ENCODE data around the gene RPS19. TPM values are rescaled to one million over a fixed set of nuclear protein-coding genes. Genes with fewer than 3 reads are reported as not detected.
"Not testable (repeated sequence)": the region's sequence is repeated elsewhere in the genome, so short reads cannot be mapped to it uniquely, and the experiment has no call there.

Gene RPS19
- total and polyA plus RNA-seq, 2 donors, result 377 to 1,600 TPM

DNA sequence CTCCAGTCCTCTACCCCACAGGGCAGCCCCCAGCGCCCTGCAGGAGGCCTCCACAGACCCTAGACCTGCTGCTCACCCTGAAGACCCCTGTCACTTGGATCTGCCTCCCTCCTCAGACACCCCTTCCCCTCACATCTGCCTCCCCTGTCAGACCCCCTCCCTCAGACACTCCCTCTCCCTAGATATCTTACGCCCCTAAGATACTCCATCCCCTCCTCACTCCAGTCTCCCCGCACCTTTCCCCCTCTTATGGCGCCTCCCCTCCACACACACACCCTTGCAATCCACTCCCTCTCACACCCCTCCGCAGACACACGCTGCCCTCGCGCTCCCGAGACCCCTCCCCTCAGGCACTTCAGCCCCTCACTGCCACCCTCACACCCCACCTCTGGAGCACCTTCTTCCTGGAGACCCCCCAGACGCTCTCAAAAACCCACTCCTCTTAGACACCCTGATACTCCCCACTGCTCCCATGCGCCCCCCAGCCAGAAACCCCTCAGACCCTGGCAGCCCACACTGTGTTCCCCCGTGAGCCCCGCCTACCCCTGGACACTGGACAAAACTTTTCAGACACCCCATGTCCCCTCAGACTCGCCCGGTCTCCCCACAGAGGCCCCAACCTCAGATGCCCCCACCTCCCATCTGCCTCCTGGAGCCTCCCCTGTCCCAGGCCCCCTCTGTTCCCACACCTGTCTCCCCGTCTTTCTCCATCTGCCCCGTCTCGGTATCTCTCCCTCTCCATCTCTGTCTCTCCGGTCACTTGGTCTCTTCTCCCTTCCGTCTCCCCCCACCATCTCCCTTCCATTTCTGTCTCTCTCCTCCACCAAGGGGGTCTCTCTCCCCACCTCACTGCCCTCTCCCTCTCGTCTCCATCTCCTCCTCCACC is 53.7 kb downstream of the RPS19 start:
- 8% methylated on average over 21 of the region's 21 CpGs for WGBS
- H3K4me3 ChIP-seq (ENCODE audit: low read depth, low read length), result no peak overlapping the region
- no peaks in the 10 kb centered on the region for H3K36me3 ChIP-seq (ENCODE audit: insufficient read depth)

DNA sequence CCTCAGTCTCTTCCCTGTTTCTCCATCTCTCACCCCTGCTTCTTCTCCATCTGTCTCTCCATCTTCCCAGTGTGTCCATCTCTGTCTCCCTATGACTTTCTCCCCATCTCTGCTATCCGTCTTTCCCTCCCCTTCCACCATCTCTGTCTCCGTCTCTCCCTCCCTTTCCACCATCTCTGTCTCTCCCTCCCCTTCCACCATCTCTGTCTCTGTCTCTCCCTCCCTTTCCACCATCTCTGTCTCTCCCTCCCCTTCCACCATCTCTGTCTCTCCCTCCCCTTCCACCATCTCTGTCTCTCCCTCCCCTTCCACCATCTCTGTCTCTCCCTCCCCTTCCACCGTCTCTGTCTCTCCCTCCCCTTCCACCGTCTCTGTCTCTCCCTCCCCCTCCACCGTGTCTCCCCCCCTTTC is 54.4 kb downstream of the RPS19 start:
- H3K4me1 ChIP-seq (ENCODE audit: insufficient read depth); DNase-seq (ENCODE audit: extremely low spot score); H3K4me3 ChIP-seq (ENCODE audit: low read depth, low read length); H3K27ac ChIP-seq (ENCODE audit: low read depth); H3K36me3 ChIP-seq (ENCODE audit: insufficient read depth): not testable (repeated sequence)
- 1% methylated on average over 4 of the region's 5 CpGs for WGBS

More for the DNA sequence above, 53.7 kb downstream of the RPS19 start:
- no peaks in the 10 kb centered on the region for H3K4me1 ChIP-seq (ENCODE audit: insufficient read depth)
- no peak overlapping the region for H3K27ac ChIP-seq (ENCODE audit: low read depth)
- no peak for DNase-seq (ENCODE audit: extremely low spot score)

DNA sequence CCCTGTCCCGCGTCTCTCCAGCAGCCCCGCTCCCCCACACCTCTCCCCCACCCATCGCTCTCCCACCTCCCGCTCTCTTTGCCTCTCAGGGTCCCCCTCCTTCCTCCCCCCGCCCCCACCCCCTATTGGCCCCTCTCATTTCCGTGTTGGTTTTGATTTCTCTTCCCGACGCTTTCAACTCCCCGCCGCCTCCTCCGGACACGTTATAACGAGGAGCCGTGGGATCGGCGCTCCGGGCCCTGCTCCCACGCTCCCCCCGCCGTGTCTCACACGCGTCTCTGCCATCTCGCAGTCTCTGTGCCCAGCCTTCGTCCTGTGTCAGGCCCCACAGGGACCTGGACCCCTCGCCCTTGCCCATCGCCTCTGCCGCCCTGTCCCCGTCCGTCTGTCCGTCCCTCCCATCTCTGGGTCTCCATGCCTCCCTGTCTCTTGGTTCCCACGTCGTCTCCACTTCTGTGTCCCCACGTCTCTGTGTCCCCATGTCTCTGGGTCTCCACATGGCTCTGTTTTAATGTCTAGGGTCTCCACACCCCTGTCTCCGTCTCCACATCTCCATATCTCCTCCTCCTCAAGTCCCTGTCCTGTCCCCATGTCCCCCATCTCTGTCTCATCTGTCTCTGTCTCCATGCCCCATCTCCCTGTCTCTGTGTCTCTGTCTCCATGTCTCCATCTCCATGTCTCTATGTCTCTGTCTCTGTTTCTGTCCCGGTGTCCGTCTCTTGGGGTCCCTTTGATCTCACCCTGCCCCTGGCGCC is 55.1 kb downstream of the RPS19 start:
- Histone ChIP-seq H3K4me3 (ENCODE audit: low read depth, low read length) (no peak overlapping the region), H3K36me3 (ENCODE audit: insufficient read depth) (no peaks in the 10 kb centered on the region), H3K27ac (ENCODE audit: low read depth) (no peak overlapping the region), H3K4me1 (ENCODE audit: insufficient read depth) (no peaks in the 10 kb centered on the region)
- DNase-seq (ENCODE audit: extremely low spot score), result no peak
- 4% methylated on average over 38 of the region's 38 CpGs for WGBS

DNA sequence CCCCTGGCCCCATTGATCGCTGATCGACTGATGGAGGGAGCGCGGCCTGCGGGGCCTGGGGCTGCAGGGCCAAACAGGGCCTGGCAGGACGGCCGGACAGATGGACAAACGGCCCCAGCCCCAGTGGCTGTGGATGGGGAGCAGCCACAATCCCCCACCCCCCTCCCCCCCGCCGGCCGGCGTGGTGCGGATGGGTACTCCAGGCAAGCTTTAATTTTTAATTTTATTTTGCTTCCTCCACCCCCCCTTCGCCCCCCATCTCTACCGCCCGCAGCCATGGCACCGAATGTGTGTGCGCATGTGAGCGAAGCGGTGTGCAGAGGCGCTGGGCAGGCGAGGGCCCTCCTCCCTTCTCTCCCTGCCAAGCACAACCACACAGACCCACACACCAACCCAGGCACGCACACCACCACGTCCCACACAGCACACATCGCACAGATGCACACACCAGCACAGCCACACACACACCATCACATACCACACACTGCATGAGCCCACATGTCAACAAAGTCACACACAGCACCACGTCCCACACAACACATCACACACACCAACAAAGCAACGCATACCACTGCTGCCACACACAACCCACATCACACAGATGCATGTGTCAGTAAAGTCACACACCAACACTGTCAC is 55.8 kb downstream of the RPS19 start:
- 26% methylated on average over 27 of the region's 27 CpGs for WGBS

DNA sequence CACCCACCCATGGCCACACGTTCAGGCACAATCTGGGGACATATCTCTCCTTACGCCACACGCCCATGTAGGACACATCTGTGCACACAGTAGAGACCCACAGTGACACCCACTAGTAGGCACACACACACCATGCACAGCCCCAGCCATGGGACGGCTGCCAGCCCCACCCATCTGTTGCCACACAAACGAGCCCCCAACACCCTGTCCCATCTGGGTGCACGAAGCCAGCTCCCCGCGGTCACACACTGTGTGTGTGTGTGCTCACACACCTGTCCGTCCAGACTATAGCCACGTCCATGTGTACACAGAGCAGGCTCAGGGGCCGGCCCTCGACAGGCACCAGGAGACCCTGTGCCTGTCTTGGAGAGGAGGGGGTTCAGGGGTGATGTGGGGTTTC is 57.6 kb downstream of the RPS19 start:
- no peaks in the 10 kb centered on the region for H3K4me1 ChIP-seq (ENCODE audit: insufficient read depth)
- no peaks in the 10 kb centered on the region for H3K36me3 ChIP-seq (ENCODE audit: insufficient read depth)
- H3K27ac ChIP-seq (ENCODE audit: low read depth), result no peak overlapping the region
- WGBS, result 50% methylated on average over 12 of the region's 12 CpGs
- H3K4me3 ChIP-seq (ENCODE audit: low read depth, low read length), result no peak overlapping the region
- no peak for DNase-seq (ENCODE audit: extremely low spot score)

More for the DNA sequence above, 55.8 kb downstream of the RPS19 start:
- Histone ChIP-seq H3K4me1 (ENCODE audit: insufficient read depth) (no peaks in the 10 kb centered on the region), H3K4me3 (ENCODE audit: low read depth, low read length) (no peak overlapping the region), H3K27ac (ENCODE audit: low read depth) (no peak overlapping the region), H3K36me3 (ENCODE audit: insufficient read depth) (no peaks in the 10 kb centered on the region)
- no peak for DNase-seq (ENCODE audit: extremely low spot score)

DNA sequence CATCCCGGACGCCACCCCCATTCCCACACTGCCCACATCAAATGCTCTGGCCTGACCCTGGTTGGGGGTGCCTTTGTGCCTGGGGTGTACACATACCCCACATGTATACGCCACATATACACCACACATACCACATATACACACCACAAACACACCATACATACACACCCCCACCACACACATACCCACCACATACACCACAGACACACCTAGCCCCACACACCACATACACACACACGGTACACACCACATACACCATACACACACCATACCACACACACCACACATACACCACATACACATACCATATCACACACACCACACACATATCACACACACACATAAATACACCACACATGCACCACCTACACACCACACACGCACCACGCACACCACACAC is 58.0 kb downstream of the RPS19 start:
- no peak for DNase-seq (ENCODE audit: extremely low spot score)
- Histone ChIP-seq H3K36me3 (ENCODE audit: insufficient read depth) (no peaks in the 10 kb centered on the region), H3K4me1 (ENCODE audit: insufficient read depth) (no peaks in the 10 kb centered on the region), H3K27ac (ENCODE audit: low read depth) (no peak overlapping the region), H3K4me3 (ENCODE audit: low read depth, low read length) (no peak overlapping the region)
- 83% methylated on average over 6 of the region's 6 CpGs for WGBS

DNA sequence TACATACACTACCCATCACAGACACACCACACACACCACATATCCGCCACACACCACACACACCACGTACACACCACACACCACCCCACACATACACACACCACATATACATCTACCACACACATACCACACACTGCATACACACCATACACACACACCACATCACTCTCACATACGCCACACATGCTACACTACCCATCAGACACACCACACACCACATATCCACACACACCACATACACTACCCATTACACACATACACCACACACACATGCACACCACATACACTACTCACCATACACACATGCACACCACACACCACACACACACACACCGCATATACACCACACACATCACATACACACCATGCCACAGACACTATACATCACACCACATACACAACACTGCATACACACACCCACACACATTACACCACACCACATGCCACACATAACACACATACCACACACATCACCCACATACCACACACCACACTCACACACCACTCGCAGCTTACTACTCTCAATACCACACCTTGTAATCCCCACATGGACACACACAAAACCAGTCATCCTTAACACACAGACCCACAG is 58.7 kb downstream of the RPS19 start:
- no peak overlapping the region for H3K27ac ChIP-seq (ENCODE audit: low read depth)
- no peak overlapping the region for H3K4me3 ChIP-seq (ENCODE audit: low read depth, low read length)
- no peak for DNase-seq (ENCODE audit: extremely low spot score)
- H3K4me1 ChIP-seq (ENCODE audit: insufficient read depth), result no peaks in the 10 kb centered on the region
- WGBS, result 86% methylated on average over 5 of the region's 5 CpGs
- H3K36me3 ChIP-seq (ENCODE audit: insufficient read depth), result no peaks in the 10 kb centered on the region

DNA sequence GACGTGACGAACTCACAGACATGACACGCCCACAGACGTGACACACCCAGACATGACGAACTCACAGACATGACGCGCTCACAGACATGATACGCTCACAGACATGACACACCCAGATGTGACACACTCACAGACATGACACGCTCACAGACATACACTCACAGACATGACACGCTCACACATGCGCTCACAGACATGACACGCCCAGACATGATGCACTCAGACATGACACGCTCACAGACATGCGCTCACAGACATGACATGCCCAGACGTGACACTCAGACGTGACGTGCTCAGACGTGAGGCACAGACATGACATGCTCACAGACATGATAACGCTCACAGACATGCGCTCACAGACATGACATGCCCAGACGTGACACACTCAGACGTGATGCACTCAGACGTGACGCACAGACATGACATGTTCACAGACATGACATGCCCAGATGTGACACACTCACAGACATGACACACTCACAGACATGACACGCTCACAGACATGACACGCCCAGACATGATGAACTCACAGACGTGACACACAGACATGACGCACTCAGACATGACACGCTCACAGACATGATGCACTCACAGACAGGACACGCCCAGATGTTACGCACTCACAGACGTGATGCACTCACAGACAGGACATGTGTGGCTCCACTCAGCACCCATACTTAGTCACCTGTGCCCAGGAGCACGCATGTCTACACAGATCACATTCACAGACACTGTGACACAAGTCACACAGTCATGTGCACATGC is 60.1 kb downstream of the RPS19 start:
- WGBS, result 86% methylated on average over 33 of the region's 33 CpGs
- no peaks in the 10 kb centered on the region for H3K36me3 ChIP-seq (ENCODE audit: insufficient read depth)
- no peak for DNase-seq (ENCODE audit: extremely low spot score)
- H3K4me1 ChIP-seq (ENCODE audit: insufficient read depth), result no peaks in the 10 kb centered on the region
- H3K27ac ChIP-seq (ENCODE audit: low read depth), result no peak overlapping the region
- no peak overlapping the region for H3K4me3 ChIP-seq (ENCODE audit: low read depth, low read length)

DNA sequence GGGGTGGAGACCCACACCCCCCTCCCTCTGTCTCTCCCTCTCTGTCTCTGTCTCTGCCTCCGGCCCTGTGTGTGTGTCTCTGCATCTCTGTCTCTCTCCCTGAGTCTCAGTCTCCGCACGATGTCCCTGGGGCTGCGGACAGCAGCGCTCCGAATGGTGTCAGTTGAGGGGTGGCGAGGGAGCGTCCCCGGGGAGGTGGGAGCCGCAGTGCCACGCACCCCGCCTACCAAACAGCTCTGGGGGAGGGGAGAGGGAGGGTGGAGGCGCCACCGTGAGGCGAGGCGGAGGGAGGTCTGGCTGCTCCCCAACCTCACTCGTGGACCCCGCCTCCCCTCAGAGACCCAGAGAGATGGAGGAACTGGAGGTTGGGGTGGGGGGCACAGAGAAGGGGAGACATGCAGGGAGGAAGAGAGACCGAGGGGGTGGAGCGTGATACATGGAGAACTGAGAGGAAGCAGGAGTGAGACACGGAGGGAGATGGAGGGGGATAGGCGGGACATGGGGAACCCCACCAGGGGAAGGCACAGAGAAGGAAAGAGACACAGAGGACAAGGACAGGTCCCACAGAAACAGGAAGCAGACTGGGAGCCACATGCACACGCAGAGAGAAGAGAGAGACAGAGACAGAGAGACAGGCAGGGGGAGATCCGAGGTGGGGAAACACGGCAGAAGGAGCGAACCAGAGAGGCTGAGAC is 61.0 kb downstream of the RPS19 start:
- Histone ChIP-seq H3K4me1 (ENCODE audit: insufficient read depth) (no peaks in the 10 kb centered on the region), H3K27ac (ENCODE audit: low read depth) (no peak overlapping the region), H3K36me3 (ENCODE audit: insufficient read depth) (no peaks in the 10 kb centered on the region), H3K4me3 (ENCODE audit: low read depth, low read length) (no peak overlapping the region)
- 7% methylated on average over 26 of the region's 26 CpGs for WGBS
- DNase-seq (ENCODE audit: extremely low spot score), result no peak

DNA sequence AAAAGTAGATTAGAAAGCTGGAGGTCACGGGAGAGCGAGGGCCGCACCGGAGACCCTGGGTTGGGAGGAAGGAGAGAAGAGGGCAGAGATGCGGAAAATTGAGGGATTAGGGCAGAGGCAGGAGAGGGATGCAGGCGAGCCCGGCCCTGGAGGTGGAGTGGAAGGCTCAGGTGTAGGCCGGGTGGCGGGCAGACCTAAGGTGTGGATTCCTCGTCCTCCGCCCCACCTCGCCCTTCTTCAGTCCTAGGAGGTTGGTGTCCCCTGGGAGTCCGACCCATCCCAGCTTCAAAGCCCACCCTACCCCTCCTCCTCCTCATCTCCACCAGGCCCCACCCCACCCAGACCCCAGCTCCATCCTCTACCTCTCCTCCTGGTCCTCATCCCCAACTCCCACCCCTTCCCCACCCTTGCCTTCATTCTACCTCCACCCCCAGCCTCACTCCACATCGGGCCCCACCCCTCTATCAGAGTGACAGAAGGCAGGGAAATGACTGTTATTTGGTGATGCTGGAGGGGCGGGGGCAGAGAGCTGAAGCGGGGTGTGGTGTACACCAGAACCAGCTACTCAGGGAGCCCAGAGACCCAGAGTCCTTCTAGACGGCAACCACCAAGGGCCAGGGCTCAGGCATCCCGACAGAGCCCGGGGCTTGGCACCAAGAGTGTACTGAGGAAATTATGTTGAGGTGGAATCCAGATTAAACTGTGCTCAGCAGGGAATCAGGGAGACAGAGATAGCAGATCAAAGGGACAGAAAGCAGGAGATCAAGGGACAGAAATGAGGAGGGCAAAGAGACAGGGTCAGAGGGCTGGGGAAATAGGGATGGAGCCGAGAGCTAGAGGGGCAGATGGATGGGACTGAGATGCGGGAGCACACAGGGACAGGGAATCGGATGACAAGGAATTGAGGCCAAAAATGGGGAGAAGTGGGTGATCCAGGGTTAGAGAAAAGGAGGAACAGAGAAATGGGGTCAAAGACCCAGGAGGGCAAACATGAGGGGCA is 61.8 kb downstream of the RPS19 start:
- WGBS, result 8% methylated on average over 22 of the region's 22 CpGs
- Histone ChIP-seq H3K4me1 (ENCODE audit: insufficient read depth) (no peaks in the 10 kb centered on the region), H3K27ac (ENCODE audit: low read depth) (no peak overlapping the region), H3K36me3 (ENCODE audit: insufficient read depth) (no peaks in the 10 kb centered on the region), H3K4me3 (ENCODE audit: low read depth, low read length) (no peak overlapping the region)
- no peak for DNase-seq (ENCODE audit: extremely low spot score)
